Fibroblast of skin of scalp (primary cell): ENCODE measurements around the gene IRAK2.
"Not testable (repeated sequence)": the region's sequence is repeated elsewhere in the genome, so short reads cannot be mapped to it uniquely, and the experiment has no call there.

ENCODE experiments used
- DNase-seq: peaks from one replicate; pipeline ENCODE4 v3.0.0-alpha.2; 2013

The IRAK2 gene

GRCh38 chr3:10255835-10256234 is 91.1 kb downstream of the IRAK2 start:
- no peak for DNase-seq

- no peak for DNase-seq
Measured at GRCh38 chr3:10259036-10259435, 94.3 kb downstream of the IRAK2 start.

GRCh38 chr3:10259798-10260197 is 95.1 kb downstream of the IRAK2 start:
- DNase-seq, result no peak

- no peak for DNase-seq
Measured at GRCh38 chr3:10260211-10260701, 95.5 kb downstream of the IRAK2 start.

- DNase-seq, result no peak
Measured at GRCh38 chr3:10262027-10262426, 97.3 kb downstream of the IRAK2 start.

- peak; percentile 26 for DNase-seq
Measured at GRCh38 chr3:10263646-10264363, 99.1 kb downstream of the IRAK2 start.

- no peak for DNase-seq
Measured at GRCh38 chr3:10265833-10266232, 101.1 kb downstream of the IRAK2 start.

GRCh38 chr3:10266936-10267335 is 102.2 kb downstream of the IRAK2 start:
- DNase-seq, result not testable (repeated sequence)

GRCh38 chr3:10268116-10268515 is 103.4 kb downstream of the IRAK2 start:
- no peak for DNase-seq

- no peak for DNase-seq
Measured at GRCh38 chr3:10268930-10269329, 104.2 kb downstream of the IRAK2 start.

GRCh38 chr3:10269443-10269842 is 104.7 kb downstream of the IRAK2 start:
- DNase-seq, result no peak

- not testable (repeated sequence) for DNase-seq
Measured at GRCh38 chr3:10272476-10272875, 107.8 kb downstream of the IRAK2 start.

- DNase-seq, result no peak
Measured at GRCh38 chr3:10272977-10273376, 108.3 kb downstream of the IRAK2 start.

- no peak for DNase-seq
Measured at GRCh38 chr3:10273702-10274305, 109.1 kb downstream of the IRAK2 start.

- DNase-seq, result no peak
Measured at GRCh38 chr3:10274601-10275000, 109.9 kb downstream of the IRAK2 start.

GRCh38 chr3:10277115-10277625 is 112.5 kb downstream of the IRAK2 start:
- DNase-seq, result no peak

GRCh38 chr3:10278501-10278900 is 113.8 kb downstream of the IRAK2 start:
- no peak for DNase-seq

GRCh38 chr3:10279384-10280176 is 114.9 kb downstream of the IRAK2 start:
- no peak for DNase-seq

GRCh38 chr3:10280177-10280529 is 115.4 kb downstream of the IRAK2 start:
- DNase-seq, result no peak

GRCh38 chr3:10280571-10280970 is 115.9 kb downstream of the IRAK2 start:
- no peak for DNase-seq

- peak; percentile 44 for DNase-seq
Measured at GRCh38 chr3:10281951-10282350, 117.2 kb downstream of the IRAK2 start.

- no peak for DNase-seq
Measured at GRCh38 chr3:10283638-10284037, 118.9 kb downstream of the IRAK2 start.

GRCh38 chr3:10284496-10284895 is 119.8 kb downstream of the IRAK2 start:
- DNase-seq, result no peak
